Panc1 (cell line): ENCODE results near the gene ARHGEF40. TPM values are rescaled to one million over a fixed set of nuclear protein-coding genes. Genes with fewer than 3 reads are reported as not detected.

ENCODE experiments used
- ATAC-seq: fragments of 200-7000 bp; cut with Tn5 transposase; 2 replicates; pipeline ENCODE4 v1.9.1; 2020; ENCODE audit warnings: mild to moderate bottlenecking, moderate library complexity
- BruUV-seq: library from RNA; stranded (reverse); fragments of 400-500 nt; replicated peaks from 2 replicates; lab custom pipeline; 2021; lab: Mats Ljungman, UMichigan
- CTCF ChIA-PET: fragments of 300-600 bp; sonication (Branson Sonifier 250); formaldehyde crosslinking; loops from one replicate; lab custom pipeline; 2022; ENCODE audit warnings: antibody characterized with exemption; lab: Charles Lee
- POLR2A ChIA-PET: fragments of 300-600 bp; sonication (Branson Sonifier 250); formaldehyde crosslinking; loops from one replicate; lab custom pipeline; 2022; ENCODE audit warnings: antibody characterized with exemption; lab: Charles Lee
- DNase-seq: peaks from one replicate; pipeline ENCODE4 v3.0.0-alpha.2; 2010; ENCODE audit warnings: low read depth, low spot score
- H3K27ac ChIP-seq: 2 replicates; pipeline ENCODE4 v1.5.1; 2011; ENCODE audit warnings: mild to moderate bottlenecking, low read length, inconsistent platforms
- H3K27me3 ChIP-seq: fragments of 200-500 bp; sonication (Bioruptor generic); 2 replicates; pipeline ENCODE4 v1.6.0; 2014; ENCODE audit warnings: low read length, inconsistent platforms; ENCODE audit not compliant: control insufficient read depth, insufficient read depth
- H3K36me3 ChIP-seq: fragments of 200-500 bp; sonication (Bioruptor generic); 2 replicates; pipeline ENCODE4 v1.5.1; 2014; ENCODE audit warnings: inconsistent platforms, mild to moderate bottlenecking, low read length, moderate library complexity; ENCODE audit not compliant: control insufficient read depth, insufficient read depth
- H3K4me1 ChIP-seq: 2 replicates; pipeline ENCODE4 v1.5.1; 2011; ENCODE audit warnings: inconsistent platforms, mild to moderate bottlenecking, low read length, moderate library complexity; ENCODE audit not compliant: control insufficient read depth, insufficient read depth
- H3K4me3 ChIP-seq, 2 experiments: 2 replicates each; pipeline ENCODE4 v1.5.1; 2011 to 2012; ENCODE audit warnings: low read depth in 2 of 2, low read length in 2 of 2, mild to moderate bottlenecking in 2 of 2, inconsistent platforms in 1 of 2, moderate library complexity in 1 of 2
- H3K9me3 ChIP-seq: fragments of 200-500 bp; sonication (Bioruptor generic); 2 replicates; pipeline ENCODE4 v1.5.1; 2014; ENCODE audit warnings: low read depth, mild to moderate bottlenecking, inconsistent platforms, low read length, moderate library complexity; ENCODE audit not compliant: control insufficient read depth, insufficient read depth
- CTCF ChIP-seq: fragments of 450-650 bp; IDR thresholded peaks from 2 replicates; pipeline ENCODE4 v1.5.1; 2017; ENCODE audit warnings: mild to moderate bottlenecking
- POLR2AphosphoS5 ChIP-seq: IDR thresholded peaks from 2 replicates; pipeline ENCODE4 v1.6.1; 2012; ENCODE audit warnings: mild to moderate bottlenecking, low read depth, low read length, moderate library complexity
- REST ChIP-seq, 2 experiments: IDR thresholded peaks; 2 replicates each; pipeline ENCODE4 v1.6.1; 2011 to 2012; ENCODE audit warnings: low read depth in 2 of 2, control low read depth in 1 of 2, low read length in 1 of 2, mild to moderate bottlenecking in 1 of 2, moderate library complexity in 1 of 2; ENCODE audit not compliant: insufficient read depth in 1 of 2
- SIN3A ChIP-seq: IDR thresholded peaks from 2 replicates; pipeline ENCODE4 v1.6.1; 2012; ENCODE audit warnings: low read depth, mild to moderate bottlenecking, low read length, moderate library complexity, borderline replicate concordance; ENCODE audit not compliant: insufficient read depth
- TCF7L2 ChIP-seq: IDR thresholded peaks from 2 replicates; pipeline ENCODE4 v1.6.1; 2011; ENCODE audit warnings: mild to moderate bottlenecking, low read depth, low read length, inconsistent platforms
- in situ Hi-C: cut with HindIII; loops from 2 replicates; pipeline ENCODE4 v1.10.0; 2016; ENCODE audit warnings: low sequenced_read_pairs, low pct_unique_long_range_greater_than_20kb
- intact Hi-C: fragments of 100-400 bp; cut with micrococcal nuclease; formaldehyde crosslinking; loops from one replicate; pipeline ENCODE4 v1.10.0; 2022; ENCODE audit not compliant: unreplicated experiment
- total RNA-seq: library from RNA; stranded (reverse); gene quantifications from one replicate; pipeline ENCODE4 v1.2.1, GENCODE V29; 2021; ENCODE audit not compliant: unreplicated experiment

Gene ARHGEF40
- total RNA-seq, 1 experiment from 2014 or later: 11.1 TPM

GRCh38 chr14:21033133-21033698 is 36.9 kb upstream of the ARHGEF40 start:
- no peaks in the 10 kb centered on the region for H3K36me3 ChIP-seq
- POLR2A ChIA-PET: no interaction called here
- in situ Hi-C loops: no loop called here
- DNase-seq (no peak), ATAC-seq (no peak)
- intact Hi-C loops: no loop called here
- no peak overlapping the region for H3K4me3 ChIP-seq
- no peaks in the 10 kb centered on the region; the same call in none of the 2 replicates for H3K27me3 ChIP-seq
- no peaks in the 10 kb centered on the region for H3K4me1 ChIP-seq
- CTCF ChIA-PET: interaction anchor here (0.7 kb wide), 1 partner anchor 18 kb away, joined by 3 read pairs; no protein-coding TSS in a partner anchor
- BruUV-seq: no TSS peak
- no peaks in the 10 kb centered on the region for H3K9me3 ChIP-seq
- TF ChIP-seq TCF7L2: no peak
- TF ChIP-seq POLR2AphosphoS5: no peak
- no peak for TF ChIP-seq CTCF
- TF ChIP-seq REST (IDR thresholded peaks at IDR 0.05; ENCODE audit: insufficient read depth in 1 of 2, low read depth in 2 of 2, low read length in 1 of 2): no peak
- no peak for TF ChIP-seq SIN3A
- H3K27ac ChIP-seq: no peak overlapping the region

- ChIA-PET CTCF (interaction anchor here (2.2 kb wide), 1 partner anchor 20 kb away, joined by 11 read pairs; no protein-coding TSS in a partner anchor), POLR2A (interaction anchor here (0.6 kb wide), 1 partner anchor 423 kb away, joined by 7 read pairs; no protein-coding TSS in a partner anchor)
- DNase-seq: no peak
These were observed 35.4 kb upstream of the ARHGEF40 start, which contains the start of gene RNASE13 for GRCh38 chr14:21034707-21035106. Gene RNASE13, minus strand, starts transcription at chr14:21034807. Its CDS starts 519 bp downstream, at chr14:21034288.

More at GRCh38 chr14:21034707-21035106, 35.4 kb upstream of the ARHGEF40 start, which contains the start of gene RNASE13:
- no TSS peak for BruUV-seq
- Histone ChIP-seq H3K4me1 (no peaks in the 10 kb centered on the region), H3K4me3 (no peak within 1 kb of the TSS), H3K27me3 (no peaks in the 10 kb centered on the region; the same call in none of the 2 replicates), H3K36me3 (no peaks in the 10 kb centered on the region), H3K27ac (no peak within 1 kb of the TSS), H3K9me3 (no peaks in the 10 kb centered on the region)
- no peak for ATAC-seq
- intact Hi-C loops: no loop called here
- in situ Hi-C loops: no loop called here
- TF ChIP-seq CTCF (no peak), SIN3A (no peak), POLR2AphosphoS5 (no peak), TCF7L2 (no peak), REST (IDR thresholded peaks at IDR 0.05; ENCODE audit: insufficient read depth in 1 of 2, low read depth in 2 of 2, low read length in 1 of 2) (no peak)
